ENCODE results near the gene ACBD6.

ACBD6 gene

GRCh38 chr1:180261524-180262155, 240.7 kb downstream of the ACBD6 start:
- H3K4me3 ChIP-seq (ENCODE audit: low read depth in 1 of 2, low read length in 2 of 2) = no peak overlapping the region
- no peak overlapping the region for H3K9ac ChIP-seq (ENCODE audit: low read length)
- H3K27ac ChIP-seq (ENCODE audit: low read depth, low read length) = no peak overlapping the region
- H3K4me1 ChIP-seq (ENCODE audit: insufficient read depth, low read length) = peaks cover 15% of the 10 kb centered on the region
- no peaks in the 10 kb centered on the region for H3K36me3 ChIP-seq (ENCODE audit: insufficient read depth, low read length)
- no peaks in the 10 kb centered on the region for H3K9me3 ChIP-seq (ENCODE audit: low read length)
- peaks cover 0 to 16% of the 10 kb centered on the region in 2 donors for H3K27me3 ChIP-seq (ENCODE audit: control insufficient read depth in 1 of 2, insufficient read depth in 2 of 2, low read length in 2 of 2)

- Histone ChIP-seq H3K9ac (ENCODE audit: low read length) (no peak overlapping the region), H3K4me3 (ENCODE audit: low read depth in 1 of 2, low read length in 2 of 2) (no peak overlapping the region), H3K36me3 (ENCODE audit: insufficient read depth, low read length) (no peaks in the 10 kb centered on the region), H3K4me1 (ENCODE audit: insufficient read depth, low read length) (peaks cover 15% of the 10 kb centered on the region), H3K27me3 (ENCODE audit: control insufficient read depth in 1 of 2, insufficient read depth in 2 of 2, low read length in 2 of 2) (peaks cover 0 to 22% of the 10 kb centered on the region in 2 donors), H3K27ac (ENCODE audit: low read depth, low read length) (no peak overlapping the region), H3K9me3 (ENCODE audit: low read length) (no peaks in the 10 kb centered on the region)
Measured at GRCh38 chr1:180261030-180261429, 241.3 kb downstream of the ACBD6 start.

GRCh38 chr1:180260541-180260940, 241.8 kb downstream of the ACBD6 start:
- Histone ChIP-seq H3K9me3 (ENCODE audit: low read length) (no peaks in the 10 kb centered on the region), H3K4me1 (ENCODE audit: insufficient read depth, low read length) (peaks cover 15% of the 10 kb centered on the region), H3K27ac (ENCODE audit: low read depth, low read length) (no peak overlapping the region), H3K9ac (ENCODE audit: low read length) (no peak overlapping the region), H3K36me3 (ENCODE audit: insufficient read depth, low read length) (no peaks in the 10 kb centered on the region), H3K27me3 (ENCODE audit: control insufficient read depth in 1 of 2, insufficient read depth in 2 of 2, low read length in 2 of 2) (peaks cover 0 to 27% of the 10 kb centered on the region in 2 donors), H3K4me3 (ENCODE audit: low read depth in 1 of 2, low read length in 2 of 2) (no peak overlapping the region)

GRCh38 chr1:180259431-180260338, 242.7 kb downstream of the ACBD6 start:
- Histone ChIP-seq H3K36me3 (ENCODE audit: insufficient read depth, low read length) (no peaks in the 10 kb centered on the region), H3K4me1 (ENCODE audit: insufficient read depth, low read length) (peaks cover 15% of the 10 kb centered on the region), H3K9me3 (ENCODE audit: low read length) (no peaks in the 10 kb centered on the region), H3K27ac (ENCODE audit: low read depth, low read length) (no peak overlapping the region), H3K4me3 (ENCODE audit: low read depth in 1 of 2, low read length in 2 of 2) (no peak overlapping the region), H3K9ac (ENCODE audit: low read length) (no peak overlapping the region), H3K27me3 (ENCODE audit: control insufficient read depth in 1 of 2, insufficient read depth in 2 of 2, low read length in 2 of 2) (peaks cover 0 to 33% of the 10 kb centered on the region in 2 donors)

- Histone ChIP-seq H3K4me3 (ENCODE audit: low read depth in 1 of 2, low read length in 2 of 2) (no peak overlapping the region), H3K27me3 (ENCODE audit: control insufficient read depth in 1 of 2, insufficient read depth in 2 of 2, low read length in 2 of 2) (peaks cover 0 to 41% of the 10 kb centered on the region in 2 donors), H3K9me3 (ENCODE audit: low read length) (no peaks in the 10 kb centered on the region), H3K36me3 (ENCODE audit: insufficient read depth, low read length) (no peaks in the 10 kb centered on the region), H3K27ac (ENCODE audit: low read depth, low read length) (no peak overlapping the region), H3K4me1 (ENCODE audit: insufficient read depth, low read length) (peaks cover 15% of the 10 kb centered on the region), H3K9ac (ENCODE audit: low read length) (no peak overlapping the region)
Measured at GRCh38 chr1:180258935-180259334, 243.4 kb downstream of the ACBD6 start.

- H3K4me1 ChIP-seq (ENCODE audit: insufficient read depth, low read length) = peaks cover 15% of the 10 kb centered on the region
- H3K4me3 ChIP-seq (ENCODE audit: low read depth in 1 of 2, low read length in 2 of 2) = no peak overlapping the region
- peaks cover under 1 to 47% of the 10 kb centered on the region in 2 donors for H3K27me3 ChIP-seq (ENCODE audit: control insufficient read depth in 1 of 2, insufficient read depth in 2 of 2, low read length in 2 of 2)
- no peaks in the 10 kb centered on the region for H3K36me3 ChIP-seq (ENCODE audit: insufficient read depth, low read length)
- H3K27ac ChIP-seq (ENCODE audit: low read depth, low read length) = no peak overlapping the region
- no peaks in the 10 kb centered on the region for H3K9me3 ChIP-seq (ENCODE audit: low read length)
- H3K9ac ChIP-seq (ENCODE audit: low read length) = no peak overlapping the region
Measured at GRCh38 chr1:180258290-180258689, 244.1 kb downstream of the ACBD6 start.

GRCh38 chr1:180257486-180257885, 244.9 kb downstream of the ACBD6 start:
- Histone ChIP-seq H3K27me3 (ENCODE audit: control insufficient read depth in 1 of 2, insufficient read depth in 2 of 2, low read length in 2 of 2) (peaks cover 3 to 53% of the 10 kb centered on the region in 2 donors), H3K9ac (ENCODE audit: low read length) (no peak overlapping the region), H3K36me3 (ENCODE audit: insufficient read depth, low read length) (no peaks in the 10 kb centered on the region), H3K9me3 (ENCODE audit: low read length) (no peaks in the 10 kb centered on the region), H3K27ac (ENCODE audit: low read depth, low read length) (no peak overlapping the region), H3K4me1 (ENCODE audit: insufficient read depth, low read length) (peaks cover 11% of the 10 kb centered on the region), H3K4me3 (ENCODE audit: low read depth in 1 of 2, low read length in 2 of 2) (no peak overlapping the region)

- no peak overlapping the region for H3K27ac ChIP-seq (ENCODE audit: low read depth, low read length)
- no peaks in the 10 kb centered on the region for H3K36me3 ChIP-seq (ENCODE audit: insufficient read depth, low read length)
- peaks cover 3 to 53% of the 10 kb centered on the region in 2 donors for H3K27me3 ChIP-seq (ENCODE audit: control insufficient read depth in 1 of 2, insufficient read depth in 2 of 2, low read length in 2 of 2)
- H3K9ac ChIP-seq (ENCODE audit: low read length) = no peak overlapping the region
- no peaks in the 10 kb centered on the region for H3K9me3 ChIP-seq (ENCODE audit: low read length)
- peaks cover 6% of the 10 kb centered on the region for H3K4me1 ChIP-seq (ENCODE audit: insufficient read depth, low read length)
- no peak overlapping the region for H3K4me3 ChIP-seq (ENCODE audit: low read depth in 1 of 2, low read length in 2 of 2)
Measured at GRCh38 chr1:180257028-180257386, 245.4 kb downstream of the ACBD6 start.

- no peak overlapping the region for H3K9ac ChIP-seq (ENCODE audit: low read length)
- H3K4me3 ChIP-seq (ENCODE audit: low read depth in 1 of 2, low read length in 2 of 2) = no peak overlapping the region
- peaks cover under 1% of the 10 kb centered on the region for H3K4me1 ChIP-seq (ENCODE audit: insufficient read depth, low read length)
- H3K27me3 ChIP-seq (ENCODE audit: control insufficient read depth in 1 of 2, insufficient read depth in 2 of 2, low read length in 2 of 2) = peaks cover 3 to 53% of the 10 kb centered on the region in 2 donors
- no peaks in the 10 kb centered on the region for H3K9me3 ChIP-seq (ENCODE audit: low read length)
- no peaks in the 10 kb centered on the region for H3K36me3 ChIP-seq (ENCODE audit: insufficient read depth, low read length)
- no peak overlapping the region for H3K27ac ChIP-seq (ENCODE audit: low read depth, low read length)
Measured at GRCh38 chr1:180256341-180257027, 245.9 kb downstream of the ACBD6 start.

GRCh38 chr1:180255536-180256340, 246.6 kb downstream of the ACBD6 start:
- Histone ChIP-seq H3K27ac (ENCODE audit: low read depth, low read length) (no peak overlapping the region), H3K36me3 (ENCODE audit: insufficient read depth, low read length) (no peaks in the 10 kb centered on the region), H3K4me3 (ENCODE audit: low read depth in 1 of 2, low read length in 2 of 2) (no peak overlapping the region)

GRCh38 chr1:180254854-180255253, 247.5 kb downstream of the ACBD6 start:
- no peaks in the 10 kb centered on the region for H3K9me3 ChIP-seq (ENCODE audit: low read length)
- no peak overlapping the region for H3K4me3 ChIP-seq (ENCODE audit: low read depth in 1 of 2, low read length in 2 of 2)
- H3K9ac ChIP-seq (ENCODE audit: low read length) = no peak overlapping the region
- H3K27ac ChIP-seq (ENCODE audit: low read depth, low read length) = no peak overlapping the region
- H3K27me3 ChIP-seq (ENCODE audit: control insufficient read depth in 1 of 2, insufficient read depth in 2 of 2, low read length in 2 of 2) = peaks cover 3 to 61% of the 10 kb centered on the region in 2 donors
- no peaks in the 10 kb centered on the region for H3K36me3 ChIP-seq (ENCODE audit: insufficient read depth, low read length)
- H3K4me1 ChIP-seq (ENCODE audit: insufficient read depth, low read length) = no peaks in the 10 kb centered on the region

More at GRCh38 chr1:180255536-180256340, 246.6 kb downstream of the ACBD6 start:
- Histone ChIP-seq H3K9me3 (ENCODE audit: low read length) (no peaks in the 10 kb centered on the region), H3K27me3 (ENCODE audit: control insufficient read depth in 1 of 2, insufficient read depth in 2 of 2, low read length in 2 of 2) (peaks cover 3 to 60% of the 10 kb centered on the region in 2 donors), H3K4me1 (ENCODE audit: insufficient read depth, low read length) (no peaks in the 10 kb centered on the region), H3K9ac (ENCODE audit: low read length) (no peak overlapping the region)
